ENCODE results near the gene RHPN2. TPM values are rescaled to one million over a fixed set of nuclear protein-coding genes. Genes with fewer than 3 reads are reported as not detected.
"Not testable (repeated sequence)": the region's sequence is repeated elsewhere in the genome, so short reads cannot be mapped to it uniquely, and the experiment has no call there.

RHPN2 gene
- total RNA-seq, 1 donor from 2014 or later, result 1.8 TPM

DNA sequence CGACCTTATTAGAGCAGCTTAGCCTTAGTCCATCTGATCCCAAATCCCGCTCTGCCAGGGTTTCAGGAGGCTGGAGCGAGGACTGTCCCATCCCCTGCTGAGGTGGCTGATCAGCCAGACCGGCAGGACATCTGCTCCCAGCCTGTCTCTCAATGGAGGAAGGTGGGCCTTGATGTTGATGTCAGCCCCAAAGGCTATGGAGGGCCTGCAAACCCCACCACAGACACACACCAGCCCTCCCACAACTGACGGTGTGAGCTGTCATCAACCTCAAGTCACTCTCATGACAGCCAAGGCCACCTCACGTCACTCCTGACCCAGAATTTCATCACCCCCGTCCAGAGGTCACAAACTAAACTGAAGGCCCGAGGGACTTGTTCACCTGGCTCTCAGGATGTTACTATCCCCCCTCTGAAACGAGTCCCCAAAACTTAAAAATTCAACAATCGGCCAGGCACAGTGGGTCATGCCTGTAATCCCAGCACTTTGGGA lies 25.5 kb downstream of the RHPN2 start:
- no peak overlapping the region for H3K4me3 Mint-ChIP-seq (ENCODE audit: unreplicated experiment)
- H3K4me1 Mint-ChIP-seq (ENCODE audit: low read depth, unreplicated experiment), result peaks cover 3% of the 10 kb centered on the region
- H3K27me3 Mint-ChIP-seq (ENCODE audit: unreplicated experiment), result no peaks in the 10 kb centered on the region
- no peaks in the 10 kb centered on the region for H3K9me3 Mint-ChIP-seq (ENCODE audit: unreplicated experiment)
- no peak for TF ChIP-seq CTCF (IDR thresholded peaks at IDR 0.05; ENCODE audit: partially characterized antibody, unreplicated experiment)
- peaks cover 4% of the 10 kb centered on the region for H3K36me3 Mint-ChIP-seq (ENCODE audit: unreplicated experiment)
- no peak overlapping the region for H3K27ac Mint-ChIP-seq (ENCODE audit: unreplicated experiment)
- no peak for DNase-seq

DNA sequence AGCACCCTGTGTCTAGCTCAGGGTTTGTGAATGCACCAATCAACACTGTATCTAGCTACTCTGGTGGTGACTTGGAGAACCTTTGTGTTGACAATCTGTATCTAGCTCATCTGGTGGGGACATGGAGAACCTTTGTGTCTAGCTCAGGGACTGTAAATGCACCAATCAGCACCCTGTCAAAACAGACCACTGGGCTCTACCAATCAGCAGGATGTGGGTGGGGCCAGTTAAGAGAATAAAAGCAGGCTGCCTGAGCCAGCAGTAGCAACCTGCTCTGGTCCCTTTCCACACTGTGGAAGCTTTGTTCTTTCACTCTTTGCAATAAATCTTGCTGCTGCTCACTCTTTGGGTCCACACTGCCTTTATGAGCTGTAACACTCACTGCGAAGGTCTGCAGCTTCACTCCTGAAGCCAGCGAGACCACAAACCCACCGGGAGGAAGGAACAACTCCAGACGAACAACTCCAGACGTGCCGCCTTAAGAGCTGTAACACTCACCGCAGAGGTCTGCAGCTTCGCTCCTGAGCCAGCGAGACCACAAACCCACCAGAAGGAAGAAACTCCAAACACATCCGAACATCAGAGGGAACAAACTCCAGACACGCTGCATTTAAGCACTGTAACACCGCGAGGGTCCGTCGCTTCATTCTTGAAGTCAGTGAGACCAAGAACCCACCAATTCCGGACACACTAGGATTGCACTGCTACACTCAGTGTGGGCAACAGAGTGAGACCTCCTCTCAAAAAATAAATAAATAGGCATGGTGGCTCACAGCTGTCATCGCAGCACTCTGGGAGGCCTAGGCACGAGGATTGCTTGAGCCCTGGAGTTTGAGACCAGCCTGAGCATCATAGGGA lies 27.3 kb downstream of the RHPN2 start:
- not testable (repeated sequence) for H3K27me3 Mint-ChIP-seq (ENCODE audit: unreplicated experiment); H3K9me3 Mint-ChIP-seq (ENCODE audit: unreplicated experiment); H3K4me3 Mint-ChIP-seq (ENCODE audit: unreplicated experiment); H3K36me3 Mint-ChIP-seq (ENCODE audit: unreplicated experiment); DNase-seq; H3K27ac Mint-ChIP-seq (ENCODE audit: unreplicated experiment); H3K4me1 Mint-ChIP-seq (ENCODE audit: low read depth, unreplicated experiment)

- H3K4me3 Mint-ChIP-seq (ENCODE audit: unreplicated experiment); H3K9me3 Mint-ChIP-seq (ENCODE audit: unreplicated experiment); H3K27me3 Mint-ChIP-seq (ENCODE audit: unreplicated experiment); H3K27ac Mint-ChIP-seq (ENCODE audit: unreplicated experiment); DNase-seq; H3K4me1 Mint-ChIP-seq (ENCODE audit: low read depth, unreplicated experiment); H3K36me3 Mint-ChIP-seq (ENCODE audit: unreplicated experiment): not testable (repeated sequence)
Measured at GRCh38 chr19:33036370-33037167, 28.1 kb downstream of the RHPN2 start.

DNA sequence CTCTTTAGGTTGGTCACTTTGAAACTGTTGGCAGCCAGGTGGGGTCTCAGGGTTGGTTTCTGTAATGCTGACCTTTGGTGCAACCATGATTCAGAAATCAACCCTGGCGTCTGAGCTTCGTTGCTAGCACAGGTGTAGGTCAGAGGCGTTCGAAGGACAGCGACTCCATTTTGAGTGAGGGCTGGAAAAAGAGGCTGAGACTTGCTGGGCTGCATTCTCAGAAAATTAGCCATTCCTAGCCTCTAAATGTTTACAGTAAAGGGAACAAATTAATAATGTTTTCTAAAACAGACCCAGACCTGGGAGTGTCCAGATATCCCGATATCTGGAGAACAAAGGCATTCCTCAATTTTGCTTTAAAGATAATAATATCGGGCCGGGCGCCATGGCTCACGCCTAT lies 29.2 kb downstream of the RHPN2 start:
- no peak overlapping the region for H3K4me3 Mint-ChIP-seq (ENCODE audit: unreplicated experiment)
- TF ChIP-seq CTCF (IDR thresholded peaks at IDR 0.05; ENCODE audit: partially characterized antibody, unreplicated experiment), result no peak
- no peak for DNase-seq
- H3K27me3 Mint-ChIP-seq (ENCODE audit: unreplicated experiment), result no peaks in the 10 kb centered on the region
- H3K27ac Mint-ChIP-seq (ENCODE audit: unreplicated experiment), result no peak overlapping the region
- H3K36me3 Mint-ChIP-seq (ENCODE audit: unreplicated experiment), result peaks cover 4% of the 10 kb centered on the region
- no peaks in the 10 kb centered on the region for H3K9me3 Mint-ChIP-seq (ENCODE audit: unreplicated experiment)
- H3K4me1 Mint-ChIP-seq (ENCODE audit: low read depth, unreplicated experiment), result peaks cover 3% of the 10 kb centered on the region

- Mint-ChIP-seq H3K4me1 (ENCODE audit: low read depth, unreplicated experiment) (peaks cover under 1% of the 10 kb centered on the region), H3K4me3 (ENCODE audit: unreplicated experiment) (no peak overlapping the region), H3K27me3 (ENCODE audit: unreplicated experiment) (no peaks in the 10 kb centered on the region), H3K9me3 (ENCODE audit: unreplicated experiment) (no peaks in the 10 kb centered on the region), H3K36me3 (ENCODE audit: unreplicated experiment) (peaks cover under 1% of the 10 kb centered on the region), H3K27ac (ENCODE audit: unreplicated experiment) (no peak overlapping the region)
- DNase-seq, result no peak
- no peak for TF ChIP-seq CTCF (IDR thresholded peaks at IDR 0.05; ENCODE audit: partially characterized antibody, unreplicated experiment)
Measured at GRCh38 chr19:33032218-33032781, 32.4 kb downstream of the RHPN2 start.

All from glutamatergic neuron (in vitro differentiated cells).